H1 (cell line): ENCODE results near the gene ELP4. TPM values are rescaled to one million over a fixed set of nuclear protein-coding genes. Genes with fewer than 3 reads are reported as not detected.

Experiments used
- CTCF ChIA-PET: fragments of 300-600 bp; sonication (Branson Sonifier 250); formaldehyde crosslinking; loops from one replicate; lab custom pipeline; 2021; ENCODE audit not compliant: partially characterized antibody; lab: Charles Lee
- POLR2A ChIA-PET: fragments of 300-600 bp; sonication (Branson Sonifier 250); formaldehyde crosslinking; loops from one replicate; lab custom pipeline; 2021; ENCODE audit warnings: inconsistent platforms; ENCODE audit not compliant: partially characterized antibody; lab: Charles Lee
- DNase-seq, 2 experiments: peaks; one replicate each; pipeline versions ENCODE4 v3.0.0 to v3.0.0-alpha.2; 2010 to 2022; ENCODE audit warnings: low spot score in 2 of 2, low read depth in 1 of 2, mixed read lengths in 1 of 2
- FAIRE-seq: peaks from 2 replicates; lab custom pipeline; 2011; peaks lifted over from hg19 to GRCh38; lab: Jason Lieb, UNC
- H2AFZ ChIP-seq: 2 replicates; pipeline ENCODE4 v1.8.1; 2012; ENCODE audit warnings: low read length, inconsistent platforms
- H2AK5ac ChIP-seq: 2 replicates; pipeline ENCODE4 v1.6.1; 2013; ENCODE audit warnings: low read depth, low read length
- H2BK120ac ChIP-seq: replicated peaks from 2 replicates; pipeline ENCODE3; 2013; ENCODE audit warnings: low read depth, low read length, inconsistent platforms
- H2BK12ac ChIP-seq: 2 replicates; pipeline ENCODE4 v1.6.1; 2013; ENCODE audit warnings: low read depth, low read length
- H2BK15ac ChIP-seq: 2 replicates; pipeline ENCODE4 v1.6.1; 2013; ENCODE audit warnings: low read length
- H2BK20ac ChIP-seq: 2 replicates; pipeline ENCODE4 v1.6.1; 2013; ENCODE audit warnings: low read length
- H2BK5ac ChIP-seq: 2 replicates; pipeline ENCODE4 v1.6.1; 2013; ENCODE audit warnings: low read depth, low read length
- H3K14ac ChIP-seq: 2 replicates; pipeline ENCODE4 v1.6.1; 2013; ENCODE audit warnings: inconsistent platforms; ENCODE audit not compliant: insufficient read length
- H3K18ac ChIP-seq: 2 replicates; pipeline ENCODE4 v1.6.1; 2013; ENCODE audit warnings: low read length; ENCODE audit errors: extremely low read depth
- H3K23ac ChIP-seq: 2 replicates; pipeline ENCODE4 v1.6.1; 2013; ENCODE audit warnings: inconsistent platforms; ENCODE audit not compliant: insufficient read length
- H3K23me2 ChIP-seq: 2 replicates; pipeline ENCODE4 v1.6.1; 2013; ENCODE audit warnings: low read depth, low read length
- H3K27ac ChIP-seq: 2 replicates; pipeline ENCODE4 v1.6.1; 2011; ENCODE audit warnings: low read depth, low read length, inconsistent platforms
- H3K27me3 ChIP-seq, 4 experiments: replicated peaks in 1 of 4; 1 replicate in 1 of 4; 2 replicates in 3 of 4; pipeline versions ENCODE4 v1.6.1 to v1.8.1; 2011 to 2013; ENCODE audit warnings: low read length in 3 of 4, mild to moderate bottlenecking in 3 of 4, inconsistent platforms in 2 of 4, mixed read lengths in 2 of 4, moderate library complexity in 1 of 4; ENCODE audit not compliant: control insufficient read depth in 3 of 4, insufficient read depth in 3 of 4; ENCODE audit errors: extremely low read depth in 1 of 4
- H3K36me3 ChIP-seq, 4 experiments: 2 replicates each; pipeline versions ENCODE4 v1.6.1 to v1.8.1; 2011 to 2013; ENCODE audit warnings: mild to moderate bottlenecking in 4 of 4, low read length in 3 of 4, moderate library complexity in 2 of 4, control low read depth in 1 of 4, inconsistent platforms in 1 of 4; ENCODE audit not compliant: insufficient read depth in 4 of 4, control insufficient read depth in 2 of 4
- H3K4ac ChIP-seq: replicated peaks from 2 replicates; pipeline ENCODE3; 2013; ENCODE audit warnings: low read length, low read depth, mixed read lengths, inconsistent platforms; ENCODE audit not compliant: insufficient read length
- H3K4me1 ChIP-seq, 4 experiments: replicated peaks in 1 of 4; 1 replicate in 1 of 4; 2 replicates in 3 of 4; pipeline versions ENCODE4 v1.6.1 to v1.8.1; 2011 to 2013; ENCODE audit warnings: low read length in 3 of 4, inconsistent platforms in 2 of 4, mixed read lengths in 1 of 4; ENCODE audit not compliant: insufficient read depth in 4 of 4, control insufficient read depth in 3 of 4
- H3K4me2 ChIP-seq, 2 experiments: 2 replicates each; pipeline versions ENCODE4 v1.6.1 to v1.8.1; 2011 to 2013; ENCODE audit warnings: low read depth in 2 of 2, low read length in 2 of 2, control low read depth in 1 of 2, inconsistent platforms in 1 of 2, mild to moderate bottlenecking in 1 of 2; ENCODE audit not compliant: insufficient read depth in 1 of 2
- H3K4me3 ChIP-seq, 4 experiments: fragments of 200-600, 300-600 bp in 1 of 4; sonication (generic), shearing (Covaris generic), sonication (Bioruptor Twin) in 1 of 4; 2 replicates each; pipeline versions ENCODE4 v1.5.1 to v1.8.1; 2011 to 2016; ENCODE audit warnings: low read length in 4 of 4, low read depth in 3 of 4, control low read depth in 2 of 4, inconsistent platforms in 2 of 4, mild to moderate bottlenecking in 2 of 4, mixed read lengths in 1 of 4, moderate library complexity in 1 of 4; ENCODE audit not compliant: insufficient read depth in 2 of 4; ENCODE audit errors: extremely low read depth in 1 of 4
- H3K56ac ChIP-seq: replicated peaks from 2 replicates; pipeline ENCODE3; 2013; ENCODE audit warnings: low read depth, mild to moderate bottlenecking, mixed read lengths, low read length, inconsistent platforms; ENCODE audit not compliant: insufficient read length
- H3K79me1 ChIP-seq: 2 replicates; pipeline ENCODE4 v1.6.1; 2013; ENCODE audit warnings: low read depth, low read length, control low read depth
- H3K79me2 ChIP-seq, 2 experiments: 2 replicates each; pipeline versions ENCODE4 v1.6.1 to v1.8.1; 2012 to 2013; ENCODE audit warnings: low read length in 2 of 2, mild to moderate bottlenecking in 2 of 2, inconsistent platforms in 1 of 2; ENCODE audit not compliant: insufficient read depth in 2 of 2, control insufficient read depth in 1 of 2
- H3K9ac ChIP-seq, 4 experiments: replicated peaks in 1 of 4; 1 replicate in 1 of 4; 2 replicates in 3 of 4; pipeline versions ENCODE4 v1.6.1 to v1.8.1; 2011 to 2013; ENCODE audit warnings: low read depth in 3 of 4, low read length in 3 of 4, control low read depth in 2 of 4, mild to moderate bottlenecking in 2 of 4, moderate library complexity in 2 of 4, inconsistent platforms in 1 of 4; ENCODE audit errors: extremely low read depth in 1 of 4
- H3K9me3 ChIP-seq, 2 experiments: 2 replicates each; pipeline versions ENCODE4 v1.6.1 to v1.8.1; 2012 to 2013; ENCODE audit warnings: mild to moderate bottlenecking in 2 of 2, moderate library complexity in 2 of 2, control low read depth in 1 of 2, inconsistent platforms in 1 of 2, low read depth in 1 of 2, low read length in 1 of 2, mixed read lengths in 1 of 2; ENCODE audit not compliant: insufficient read depth in 2 of 2
- H4K20me1 ChIP-seq, 2 experiments: replicated peaks in 1 of 2; 2 replicates each; pipeline versions ENCODE3 to v1.8.1; 2011 to 2013; ENCODE audit warnings: inconsistent platforms in 2 of 2, low read length in 2 of 2, mild to moderate bottlenecking in 1 of 2; ENCODE audit not compliant: insufficient read depth in 2 of 2, control insufficient read depth in 1 of 2
- H4K5ac ChIP-seq: 2 replicates; pipeline ENCODE4 v1.6.1; 2013; ENCODE audit warnings: low read length, low read depth, mixed read lengths, inconsistent platforms; ENCODE audit not compliant: insufficient read length
- H4K8ac ChIP-seq: 2 replicates; pipeline ENCODE4 v1.8.0; 2013; ENCODE audit warnings: mild to moderate bottlenecking, moderate library complexity, low read length, inconsistent platforms; ENCODE audit not compliant: insufficient read depth; ENCODE audit errors: extremely low read depth
- H4K91ac ChIP-seq: replicated peaks from 2 replicates; pipeline ENCODE3; 2013; ENCODE audit warnings: low read length, mixed read lengths, inconsistent platforms; ENCODE audit not compliant: insufficient read length
- BACH1 ChIP-seq: IDR thresholded peaks from 2 replicates; pipeline ENCODE4 v1.6.1; 2012; ENCODE audit warnings: low read length, improper control_type of control experiment
- FOSL1 ChIP-seq: IDR thresholded peaks from 2 replicates; pipeline ENCODE4 v1.6.1; 2011; ENCODE audit warnings: mild to moderate bottlenecking, low read depth, low read length, moderate library complexity; ENCODE audit not compliant: insufficient read depth
- JUND ChIP-seq: IDR thresholded peaks from 2 replicates; pipeline ENCODE4 v1.6.1; 2011; ENCODE audit warnings: mild to moderate bottlenecking, improper control_type of control experiment, low read length
- SUZ12 ChIP-seq: fragments of 200-600 bp; sonication (generic); IDR thresholded peaks from 2 replicates; pipeline ENCODE4 v1.6.1; 2012; ENCODE audit warnings: mild to moderate bottlenecking, inconsistent platforms, low read length, moderate library complexity, mixed read lengths
- WGBS, 2 experiments: shearing (Covaris generic) in 1 of 2; methylation state at CpG; one replicate each; pipeline versions ENCODE4 v1.1.6 to v1.1.7; 2013 to 2015; ENCODE audit warnings: low lambda C conversion rate in 2 of 2, mixed read lengths in 2 of 2, inconsistent platforms in 1 of 2, low coverage in 1 of 2, missing lambda C conversion rate in 1 of 2; ENCODE audit not compliant: insufficient replicate concordance in 2 of 2, insufficient coverage in 1 of 2, insufficient read length in 1 of 2; ENCODE audit errors: extremely low coverage in 1 of 2, missing lambda C conversion rate in 1 of 2; 5-methylcytosine and 5-hydroxymethylcytosine counted together
- polyA plus RNA-seq, 7 experiments: library from polyadenylated mRNA; depleted of rRNA in 3 of 7; stranded (reverse) in 5 of 7; unstranded in 2 of 7; fragments of >200 nt in 5 of 7; fragments of 200-250 nt in 2 of 7; gene quantifications; 1 replicate in 5 of 7; 2 replicates in 1 of 7; 4 replicates in 1 of 7; pipeline versions ENCODE4 v1.2.1 to v1.2.3, GENCODE V29; 2011 to 2013; ENCODE audit warnings: missing spikeins in 2 of 7, mixed read lengths in 2 of 7
- total RNA-seq: library from RNA; stranded (reverse); fragmentation: NEBNext Ultra II Directional; extraction: Animal tissue kit (Norgen Biotek cat#: 25700); gene quantifications from 2 replicates; pipeline ENCODE4 v1.2.1, GENCODE V29; 2021
- TF ChIP-seq, protein P1 (sequence below): IDR thresholded peaks from 2 replicates; pipeline ENCODE4 v1.6.1; 2012; ENCODE audit warnings: low read length, inconsistent platforms
- TF ChIP-seq, protein P2 (sequence below): IDR thresholded peaks from 2 replicates; pipeline ENCODE4 v1.6.1; 2012; ENCODE audit warnings: inconsistent platforms
- TF ChIP-seq, protein P3 (sequence below): IDR thresholded peaks from 2 replicates; pipeline ENCODE4 v1.6.1; 2012; ENCODE audit warnings: inconsistent platforms

ELP4 gene
- total and polyA plus RNA-seq, 2 of the 8 experiments (the other 6 are each of a cell fraction or from before 2014, with no cell fraction given) = 14.0 to 18.6 TPM

DNA sequence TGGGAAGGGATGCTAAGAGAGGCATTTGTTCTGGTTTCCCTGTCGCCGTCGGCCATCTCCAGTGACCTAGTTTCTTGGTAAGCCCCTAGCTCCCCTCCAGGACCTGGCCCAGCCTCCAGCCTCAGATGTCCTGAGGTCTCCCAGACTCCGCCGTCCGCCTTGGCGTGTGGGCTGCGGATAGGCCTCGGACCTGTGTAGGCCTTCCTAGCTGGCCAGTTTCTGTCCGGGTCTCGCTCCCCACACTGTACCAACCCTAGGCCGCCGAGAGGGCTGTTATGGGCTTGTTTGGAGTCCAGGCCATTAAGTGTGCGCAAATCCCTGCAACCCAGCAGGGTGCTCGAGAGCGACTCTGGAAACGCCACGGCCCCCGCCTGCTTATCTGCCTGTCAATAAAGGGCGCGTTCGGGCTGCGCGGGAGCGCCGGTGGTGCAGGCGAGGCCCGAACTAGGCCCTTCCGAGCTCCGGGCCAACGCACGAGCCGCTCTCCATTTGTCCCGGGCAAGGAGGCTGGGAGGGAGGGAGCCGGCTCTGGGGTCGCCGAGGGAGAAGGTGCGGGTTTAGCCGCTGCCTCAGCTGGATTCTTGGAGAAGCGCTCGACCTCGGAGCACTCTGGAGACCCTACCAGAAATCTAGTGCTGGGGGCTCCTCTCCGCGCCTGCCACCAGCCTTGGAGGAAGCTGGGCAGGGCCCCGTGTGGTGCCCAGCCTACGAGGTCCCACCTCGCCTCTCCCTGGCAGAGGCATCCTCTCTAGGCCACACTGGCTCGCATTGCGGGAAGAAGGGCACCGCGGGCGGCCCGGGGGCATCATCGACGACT is 310.3 kb downstream of the ELP4 start:
- H2BK120ac ChIP-seq = no peak overlapping the region
- ChIA-PET CTCF (interaction anchor here (1.0 to 11.4 kb wide), 8 partner anchors 13 to 138 kb away, joined by 3 to 88 read pairs (median 28); no protein-coding TSS in a partner anchor), POLR2A (interaction anchor here (0.8 to 3.2 kb wide), 5 partner anchors 10 to 137 kb away, joined by 3 to 16 read pairs (median 5); partner anchors contain the start of gene PAX6)
- H3K4me3 ChIP-seq = peak overlapping the region; percentile 21 to 62 (median 34); a peak in 6 of 8 replicates
- H3K4ac ChIP-seq = no peak overlapping the region
- H3K9ac ChIP-seq = no peak overlapping the region; a peak in 1 of 7 replicates
- peaks cover 0 to 17% of the 10 kb centered on the region in 2 experiments for H4K20me1 ChIP-seq
- peak overlapping the region; percentile 88; the same call in 1 of the 2 replicates for H2BK15ac ChIP-seq
- peak overlapping the region; percentile 92; the same call in 1 of the 2 replicates for H3K18ac ChIP-seq
- peak overlapping the region; percentile 48; the same call in 1 of the 2 replicates for H2BK20ac ChIP-seq
- peak overlapping the region; percentile 31; the same call in 1 of the 2 replicates for H2BK5ac ChIP-seq
- H3K23ac ChIP-seq = no peak overlapping the region
- no peak overlapping the region for H3K27ac ChIP-seq
- peaks cover 64 to 99% (median 93%) of the 10 kb centered on the region in 4 experiments for H3K27me3 ChIP-seq
- H4K5ac ChIP-seq = no peak overlapping the region
- peaks cover 16 to 72% (median 46%) of the 10 kb centered on the region in 4 experiments for H3K4me1 ChIP-seq
- H3K4me2 ChIP-seq = peak overlapping the region; percentile 74 to 82
- 1% methylated on average over 55 of the region's 55 CpGs; no CpG with 5 or more reads in 1 of the 2 experiments for WGBS, 2 experiments
- DNase-seq (peak in 1 of 2 experiments; percentile 82), FAIRE-seq (no peak)
- H3K9me3 ChIP-seq = no peaks in the 10 kb centered on the region
- H4K91ac ChIP-seq = peak overlapping the region; percentile 18
- H2AK5ac ChIP-seq = no peak overlapping the region
- H3K56ac ChIP-seq = no peak overlapping the region
- H3K36me3 ChIP-seq = no peaks in the 10 kb centered on the region; a peak in 1 of 8 replicates
- no peaks in the 10 kb centered on the region for H3K79me1 ChIP-seq
- peaks cover 12% of the 10 kb centered on the region; the same call in 1 of the 2 replicates for H3K23me2 ChIP-seq
- H3K14ac ChIP-seq = no peak overlapping the region
- peak overlapping the region; percentile 2; the same call in 1 of the 2 replicates for H2AFZ ChIP-seq
- H4K8ac ChIP-seq = peak overlapping the region; percentile 6; the same call in 1 of the 2 replicates
- H2BK12ac ChIP-seq = peak overlapping the region; percentile 85; the same call in 1 of the 2 replicates
- H3K79me2 ChIP-seq = no peaks in the 10 kb centered on the region
- TF ChIP-seq, protein P1, sequence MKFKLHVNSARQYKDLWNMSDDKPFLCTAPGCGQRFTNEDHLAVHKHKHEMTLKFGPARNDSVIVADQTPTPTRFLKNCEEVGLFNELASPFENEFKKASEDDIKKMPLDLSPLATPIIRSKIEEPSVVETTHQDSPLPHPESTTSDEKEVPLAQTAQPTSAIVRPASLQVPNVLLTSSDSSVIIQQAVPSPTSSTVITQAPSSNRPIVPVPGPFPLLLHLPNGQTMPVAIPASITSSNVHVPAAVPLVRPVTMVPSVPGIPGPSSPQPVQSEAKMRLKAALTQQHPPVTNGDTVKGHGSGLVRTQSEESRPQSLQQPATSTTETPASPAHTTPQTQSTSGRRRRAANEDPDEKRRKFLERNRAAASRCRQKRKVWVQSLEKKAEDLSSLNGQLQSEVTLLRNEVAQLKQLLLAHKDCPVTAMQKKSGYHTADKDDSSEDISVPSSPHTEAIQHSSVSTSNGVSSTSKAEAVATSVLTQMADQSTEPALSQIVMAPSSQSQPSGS = no peak
- no peak for TF ChIP-seq FOSL1
- TF ChIP-seq JUND = no peak
- TF ChIP-seq, protein P2, sequence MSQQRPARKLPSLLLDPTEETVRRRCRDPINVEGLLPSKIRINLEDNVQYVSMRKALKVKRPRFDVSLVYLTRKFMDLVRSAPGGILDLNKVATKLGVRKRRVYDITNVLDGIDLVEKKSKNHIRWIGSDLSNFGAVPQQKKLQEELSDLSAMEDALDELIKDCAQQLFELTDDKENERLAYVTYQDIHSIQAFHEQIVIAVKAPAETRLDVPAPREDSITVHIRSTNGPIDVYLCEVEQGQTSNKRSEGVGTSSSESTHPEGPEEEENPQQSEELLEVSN = peak; percentile 74; the same call in 1 of the 2 replicates
- peak; percentile 96 for TF ChIP-seq SUZ12
- TF ChIP-seq, protein P3, sequence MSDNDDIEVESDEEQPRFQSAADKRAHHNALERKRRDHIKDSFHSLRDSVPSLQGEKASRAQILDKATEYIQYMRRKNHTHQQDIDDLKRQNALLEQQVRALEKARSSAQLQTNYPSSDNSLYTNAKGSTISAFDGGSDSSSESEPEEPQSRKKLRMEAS = no peak
- TF ChIP-seq BACH1 = no peak
